Fibroblast of mammary gland (primary cell): ENCODE data around the gene UBAC1.
A peak's percentile ranks its signal among the peaks of the same experiment; 100 is the strongest.

Source experiments
- DNase-seq: peaks from one replicate; pipeline ENCODE4 v3.0.0-alpha.2; 2010; ENCODE audit warnings: low read depth
- H3K4me3 ChIP-seq: 2 replicates; pipeline ENCODE4 v1.5.1; 2011; ENCODE audit warnings: low read depth, mild to moderate bottlenecking, low read length, moderate library complexity; ENCODE audit not compliant: control insufficient read depth
- TF ChIP-seq, protein P1 (sequence below): conservative IDR thresholded peaks from 2 replicates; pipeline ENCODE4 v1.5.1; 2011; ENCODE audit warnings: low read depth, low read length, inconsistent platforms; ENCODE audit not compliant: control insufficient read depth, insufficient read depth

Gene UBAC1

DNA sequence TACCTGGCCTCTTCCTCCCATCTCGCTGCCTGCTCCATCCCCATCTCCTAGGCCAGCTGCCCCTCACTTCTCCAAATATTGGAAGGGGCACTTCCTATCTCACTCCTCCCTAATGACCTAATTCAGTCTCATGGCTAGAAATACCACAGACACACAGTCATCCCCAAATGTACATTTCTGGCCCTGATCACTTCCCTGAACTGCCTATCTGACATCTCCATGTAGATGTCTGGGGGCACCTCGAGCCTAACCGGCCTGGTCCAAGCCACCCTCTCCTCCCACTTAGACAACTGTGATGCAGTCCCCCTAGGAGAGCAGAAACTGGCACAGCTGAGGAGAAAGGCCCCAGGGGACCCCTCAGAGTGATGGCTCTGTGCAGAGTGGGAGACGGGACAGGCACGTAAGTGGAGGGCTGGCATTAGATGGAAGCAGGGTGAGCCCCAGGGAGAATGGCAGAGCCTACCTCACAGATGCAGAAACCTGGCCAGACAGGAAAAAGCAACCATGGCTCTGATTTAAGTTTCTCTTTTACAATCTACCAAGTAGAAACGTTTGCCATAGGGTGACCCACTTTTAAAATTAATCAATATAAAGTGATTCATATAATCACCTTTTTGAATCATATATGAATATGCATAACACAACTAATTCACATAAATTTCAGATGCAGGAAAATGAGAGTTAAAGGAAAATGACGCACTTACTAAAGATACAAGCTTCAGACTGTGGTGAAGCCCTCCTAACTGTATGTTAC is 75.9 kb downstream of the UBAC1 start:
- peak; percentile 39 for DNase-seq
- TF ChIP-seq, protein P1, sequence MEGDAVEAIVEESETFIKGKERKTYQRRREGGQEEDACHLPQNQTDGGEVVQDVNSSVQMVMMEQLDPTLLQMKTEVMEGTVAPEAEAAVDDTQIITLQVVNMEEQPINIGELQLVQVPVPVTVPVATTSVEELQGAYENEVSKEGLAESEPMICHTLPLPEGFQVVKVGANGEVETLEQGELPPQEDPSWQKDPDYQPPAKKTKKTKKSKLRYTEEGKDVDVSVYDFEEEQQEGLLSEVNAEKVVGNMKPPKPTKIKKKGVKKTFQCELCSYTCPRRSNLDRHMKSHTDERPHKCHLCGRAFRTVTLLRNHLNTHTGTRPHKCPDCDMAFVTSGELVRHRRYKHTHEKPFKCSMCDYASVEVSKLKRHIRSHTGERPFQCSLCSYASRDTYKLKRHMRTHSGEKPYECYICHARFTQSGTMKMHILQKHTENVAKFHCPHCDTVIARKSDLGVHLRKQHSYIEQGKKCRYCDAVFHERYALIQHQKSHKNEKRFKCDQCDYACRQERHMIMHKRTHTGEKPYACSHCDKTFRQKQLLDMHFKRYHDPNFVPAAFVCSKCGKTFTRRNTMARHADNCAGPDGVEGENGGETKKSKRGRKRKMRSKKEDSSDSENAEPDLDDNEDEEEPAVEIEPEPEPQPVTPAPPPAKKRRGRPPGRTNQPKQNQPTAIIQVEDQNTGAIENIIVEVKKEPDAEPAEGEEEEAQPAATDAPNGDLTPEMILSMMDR, result no peak
- H3K4me3 ChIP-seq, result no peak overlapping the region

DNA sequence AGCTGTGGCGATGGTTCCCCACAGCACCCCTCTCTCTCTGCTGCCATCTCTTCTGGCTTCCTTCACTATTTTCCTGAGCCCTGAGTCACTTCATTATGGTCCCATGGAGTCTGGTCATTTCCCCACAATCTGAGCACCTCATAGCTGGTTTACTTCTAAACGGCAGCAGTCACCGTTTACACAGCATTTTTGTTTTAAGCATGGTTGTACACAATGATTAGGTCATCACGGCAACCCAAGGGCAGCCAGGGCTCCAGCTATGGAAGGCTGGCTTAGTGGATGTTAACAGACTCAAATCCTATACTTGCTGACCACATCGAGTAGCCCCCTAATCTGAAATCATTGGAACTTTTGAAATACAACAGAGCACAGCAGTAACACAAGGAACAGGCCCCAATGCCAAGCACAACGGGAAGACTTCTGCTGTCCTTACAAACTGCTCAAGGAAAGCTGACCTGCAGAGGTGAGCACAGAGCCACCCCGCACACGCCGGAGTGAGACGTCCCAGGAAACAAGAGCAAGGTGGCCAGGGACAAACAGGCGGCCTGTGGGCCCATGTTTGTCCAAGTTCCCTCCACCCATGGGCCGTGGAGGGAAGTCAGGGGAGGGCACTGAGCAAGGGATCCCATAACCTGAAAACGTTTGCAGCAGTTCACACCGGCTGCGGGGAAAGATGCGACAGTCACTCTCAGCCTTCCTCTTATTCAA is 76.7 kb downstream of the UBAC1 start:
- TF ChIP-seq, protein P1, result no peak
- peak; percentile 45 for DNase-seq
- H3K4me3 ChIP-seq, result no peak overlapping the region

DNA sequence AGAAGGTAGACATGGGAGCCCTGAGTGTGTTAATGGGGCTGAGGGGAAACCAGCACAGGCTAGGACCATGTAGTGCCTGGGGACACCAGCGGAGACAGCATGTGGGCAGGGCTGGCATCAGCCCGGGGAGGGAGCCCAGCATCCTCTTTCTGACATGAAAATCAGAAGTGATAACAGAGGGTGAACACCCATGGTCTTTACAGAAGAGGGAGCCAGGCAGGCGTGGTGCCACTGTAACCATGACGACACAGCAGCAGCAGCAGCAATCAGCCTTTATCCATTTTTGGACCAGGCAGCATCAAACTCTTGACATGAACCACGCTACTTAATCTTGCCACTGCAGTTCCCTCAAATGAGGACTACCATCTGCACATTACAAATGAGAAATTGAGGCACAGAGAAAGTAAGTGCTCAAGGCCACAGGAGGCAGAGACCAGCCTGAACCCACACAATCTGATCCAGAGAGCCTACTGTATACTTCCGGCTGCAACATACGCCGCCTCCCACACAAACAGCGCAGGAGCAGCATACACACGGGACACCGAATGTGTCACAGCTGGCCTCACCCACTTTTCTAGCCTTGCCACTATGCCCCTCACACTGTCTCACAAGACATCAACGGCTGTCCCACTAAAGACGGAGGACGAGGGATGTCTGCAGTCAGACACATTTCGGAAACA is 77.6 kb downstream of the UBAC1 start:
- no peak overlapping the region for H3K4me3 ChIP-seq
- no peak for DNase-seq
- TF ChIP-seq, protein P1, result no peak
